Psoas muscle (tissue), 8 donors: Measurements from ENCODE around the gene ANAPC2. TPM values are rescaled to one million over a fixed set of nuclear protein-coding genes. Genes with fewer than 3 reads are reported as not detected.

Source experiments
- ATAC-seq, 4 donors: fragments of 200-7000 bp; cut with Tn5 transposase; one replicate each; pipeline ENCODE4 v1.9.1; 2020; ENCODE audit warnings: moderate library complexity in 3 of 4, mild to moderate bottlenecking in 2 of 4
- DNase-seq, 2 donors: peaks; one replicate each; pipeline ENCODE4 v3.0.0-alpha.2; 2020
- H3K27ac ChIP-seq: fragments of 200-600 bp; one replicate; pipeline ENCODE4 v1.8.0; 2022
- H3K27me3 ChIP-seq, 3 donors: fragments of 200-600 bp in 1 of 3; one replicate each; pipeline versions ENCODE4 v1.6.1 to v1.8.0; 2013 to 2022; ENCODE audit warnings: low read length in 2 of 3, mild to moderate bottlenecking in 2 of 3, moderate library complexity in 1 of 3; ENCODE audit not compliant: insufficient read depth in 3 of 3
- H3K36me3 ChIP-seq, 2 donors: fragments of 200-600 bp in 1 of 2; one replicate each; pipeline versions ENCODE4 v1.6.1 to v1.8.0; 2013 to 2022; ENCODE audit warnings: low read depth in 1 of 2, mild to moderate bottlenecking in 1 of 2, moderate library complexity in 1 of 2; ENCODE audit not compliant: insufficient read depth in 1 of 2
- H3K4me1 ChIP-seq: fragments of 200-600 bp; one replicate; pipeline ENCODE4 v1.8.0; 2022
- H3K4me3 ChIP-seq: fragments of 200-600 bp; one replicate; pipeline ENCODE4 v1.8.0; 2022; ENCODE audit warnings: mild to moderate bottlenecking
- H3K9me3 ChIP-seq: fragments of 200-600 bp; one replicate; pipeline ENCODE4 v1.8.0; 2022
- WGBS, 3 donors: extraction: QIAGEN DNeasy Blood & Tissue Kit; methylation state at CpG; one replicate each; pipeline versions ENCODE4 v1.1.6 to v1.1.7; 2013; 5-methylcytosine and 5-hydroxymethylcytosine counted together
- intact Hi-C, 2 donors: fragments of 100-400 bp; cut with DNase I; formaldehyde crosslinking; loops; one replicate each; pipeline versions ENCODE4 v1.11.0 to v1.14.2; 2022
- polyA plus RNA-seq, 3 donors: library from polyadenylated mRNA; stranded (reverse); fragments of 200-250 nt; gene quantifications; one replicate each; pipeline ENCODE4 v1.2.3, GENCODE V29; 2013
- total RNA-seq, 4 donors: library from RNA; stranded (reverse); fragmentation: NEBNext Ultra II Directional in 2 of 4; extraction: Animal tissue kit (Norgen Biotek cat#: 25700) in 2 of 4; gene quantifications; one replicate each; pipeline versions ENCODE4 v1.2.1 to v1.2.4, GENCODE V29; 2021 to 2023
- TF ChIP-seq, protein P1 (sequence below): fragments of 200-600 bp; IDR thresholded peaks from one replicate; pipeline ENCODE4 v1.8.0; 2022; ENCODE audit warnings: antibody characterized with exemption
- donor health status: healthy with polysubstance abuse.
- donor health status: DM: no; HTN: no; CAD: no; lungs with moderate emphysema.
- donor health status: Bipolar disorder and iron deficiency.
- donor health status: healthy.
- donor health status: DM: yes; HTN: yes; CAD: no.
- donor health status: DM: no; HTN: no; CAD: no.
- donor health status: DM: no; HTN: no; CAD: no.
- donor health status: DM: yes; HTN: yes; CAD: no.

The ANAPC2 gene
- total and polyA plus RNA-seq, 7 donors, result 13.0 to 32.1 (median 22.6) TPM

DNA sequence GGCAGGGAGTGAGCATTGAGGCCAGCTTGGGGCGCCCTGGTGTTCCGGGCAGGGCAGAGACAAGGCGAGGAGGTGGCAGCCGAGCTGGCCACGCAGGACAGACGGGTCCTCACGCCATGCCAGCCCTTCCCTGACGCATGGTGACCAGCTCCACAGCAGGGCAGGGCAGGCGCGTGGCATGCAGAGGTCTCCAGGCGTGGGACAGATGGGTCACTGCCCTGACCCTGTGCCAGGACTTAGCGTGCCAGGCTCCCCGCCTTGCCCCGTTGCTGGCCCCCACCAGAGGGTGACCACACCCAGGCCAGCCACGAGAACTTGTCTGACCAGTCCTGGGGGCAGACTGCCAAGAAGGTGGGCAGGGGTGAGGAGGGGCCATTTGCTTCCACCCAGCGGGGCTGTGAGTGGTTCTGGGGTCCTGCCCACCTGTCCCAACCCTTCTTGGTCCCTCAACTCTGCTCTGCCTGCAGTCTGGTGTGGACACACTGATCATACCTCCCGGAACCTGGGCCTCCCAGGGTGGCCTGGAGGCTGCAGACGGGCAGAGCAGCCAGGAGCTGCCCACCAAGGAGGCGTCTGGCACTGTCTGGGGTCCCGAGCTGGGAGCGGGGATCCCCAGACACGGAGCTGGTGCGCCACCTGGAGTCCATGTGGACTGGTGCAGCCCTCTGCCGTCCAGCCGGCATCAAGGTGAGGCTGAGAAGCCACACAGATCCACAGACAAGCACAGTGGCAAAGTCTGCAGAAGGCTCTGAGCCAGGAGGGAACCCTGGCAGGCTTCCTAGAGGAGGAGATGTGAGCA, 38.9 kb upstream of the ANAPC2 start, which contains the start of gene RNF224:
Gene RNF224 (plus strand): TSS at position 449 of the 799 bp plus-strand sequence. CDS start 834 bp downstream, outside the sequence.
- peaks cover 0 to 32% (median 7%) of the 10 kb centered on the region in 3 donors for H3K27me3 ChIP-seq
- DNase-seq, result peak; percentile 73 to 87
- WGBS, 3 donors, result 12 to 25% (median 18%) methylated on average over 21 to 25 of the region's 25 CpGs
- intact Hi-C loops, result loop anchor here (2.0 to 5.0 kb wide), 3 partner anchors 40 to 108 kb away; partner anchors contain the start of genes ANAPC2 (in 1 of the 2) and SSNA1 (in 1 of the 2)
- H3K4me3 ChIP-seq, result no peak within 1 kb of the TSS
- H3K4me1 ChIP-seq, result peaks cover 11% of the 10 kb centered on the region
- no peak within 1 kb of the TSS for H3K27ac ChIP-seq
- peak in 3 of 4 donors; percentile 28 to 41 (median 35) for ATAC-seq
- TF ChIP-seq, protein P1, sequence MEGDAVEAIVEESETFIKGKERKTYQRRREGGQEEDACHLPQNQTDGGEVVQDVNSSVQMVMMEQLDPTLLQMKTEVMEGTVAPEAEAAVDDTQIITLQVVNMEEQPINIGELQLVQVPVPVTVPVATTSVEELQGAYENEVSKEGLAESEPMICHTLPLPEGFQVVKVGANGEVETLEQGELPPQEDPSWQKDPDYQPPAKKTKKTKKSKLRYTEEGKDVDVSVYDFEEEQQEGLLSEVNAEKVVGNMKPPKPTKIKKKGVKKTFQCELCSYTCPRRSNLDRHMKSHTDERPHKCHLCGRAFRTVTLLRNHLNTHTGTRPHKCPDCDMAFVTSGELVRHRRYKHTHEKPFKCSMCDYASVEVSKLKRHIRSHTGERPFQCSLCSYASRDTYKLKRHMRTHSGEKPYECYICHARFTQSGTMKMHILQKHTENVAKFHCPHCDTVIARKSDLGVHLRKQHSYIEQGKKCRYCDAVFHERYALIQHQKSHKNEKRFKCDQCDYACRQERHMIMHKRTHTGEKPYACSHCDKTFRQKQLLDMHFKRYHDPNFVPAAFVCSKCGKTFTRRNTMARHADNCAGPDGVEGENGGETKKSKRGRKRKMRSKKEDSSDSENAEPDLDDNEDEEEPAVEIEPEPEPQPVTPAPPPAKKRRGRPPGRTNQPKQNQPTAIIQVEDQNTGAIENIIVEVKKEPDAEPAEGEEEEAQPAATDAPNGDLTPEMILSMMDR, result peak; percentile 84
- H3K9me3 ChIP-seq, result no peaks in the 10 kb centered on the region
- no peaks in the 10 kb centered on the region for H3K36me3 ChIP-seq

DNA sequence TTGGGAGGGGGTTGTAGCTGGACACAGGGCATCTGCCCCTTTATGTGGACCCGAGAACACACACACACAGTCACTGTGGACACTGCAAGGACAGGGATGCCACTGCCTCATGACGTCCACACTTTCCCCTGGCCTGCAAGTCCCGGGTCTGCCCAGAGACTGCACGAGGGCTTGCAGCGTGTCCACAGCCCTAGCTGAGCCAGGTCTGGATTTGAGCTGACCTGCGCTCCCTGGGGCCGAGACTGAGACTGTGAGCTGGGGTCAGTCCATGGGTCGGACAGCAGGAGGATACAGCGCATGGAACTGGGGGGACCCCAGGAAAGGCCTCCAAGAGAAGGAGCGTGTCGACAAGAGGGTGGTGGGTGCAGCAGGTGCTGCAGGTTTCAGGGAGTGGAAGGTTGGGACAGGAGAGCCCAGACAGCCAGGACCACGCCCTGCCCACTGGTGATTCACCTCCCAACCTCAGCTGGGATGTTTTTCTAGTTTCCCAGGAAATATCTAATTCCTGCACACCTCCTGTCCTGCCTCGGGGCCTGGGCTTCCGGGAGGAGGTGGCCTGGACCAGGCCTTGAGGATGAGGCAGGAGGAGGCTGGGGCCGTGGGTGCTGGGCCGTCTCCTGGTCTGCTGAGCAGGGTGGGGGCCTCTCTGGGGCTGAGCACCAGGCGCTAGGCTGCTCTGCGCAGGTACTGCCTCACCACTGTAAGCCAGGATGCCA, 38.1 kb upstream of the ANAPC2 start:
- Histone ChIP-seq H3K9me3 (no peaks in the 10 kb centered on the region), H3K4me3 (no peak overlapping the region), H3K27me3 (peaks cover 0 to 32% (median 3%) of the 10 kb centered on the region in 3 donors), H3K4me1 (peaks cover 11% of the 10 kb centered on the region), H3K36me3 (no peaks in the 10 kb centered on the region), H3K27ac (no peak overlapping the region)
- TF ChIP-seq, protein P1, result no peak
- DNase-seq (no peak), ATAC-seq (no peak)
- intact Hi-C loops, result loop anchor here (2.0 to 5.0 kb wide), 3 partner anchors 39 to 108 kb away; partner anchors contain the start of genes ANAPC2 (in 1 of the 2) and SSNA1 (in 1 of the 2)
- WGBS, 3 donors, result 67 to 69% (median 68%) methylated on average over 17 to 18 of the region's 18 CpGs

DNA sequence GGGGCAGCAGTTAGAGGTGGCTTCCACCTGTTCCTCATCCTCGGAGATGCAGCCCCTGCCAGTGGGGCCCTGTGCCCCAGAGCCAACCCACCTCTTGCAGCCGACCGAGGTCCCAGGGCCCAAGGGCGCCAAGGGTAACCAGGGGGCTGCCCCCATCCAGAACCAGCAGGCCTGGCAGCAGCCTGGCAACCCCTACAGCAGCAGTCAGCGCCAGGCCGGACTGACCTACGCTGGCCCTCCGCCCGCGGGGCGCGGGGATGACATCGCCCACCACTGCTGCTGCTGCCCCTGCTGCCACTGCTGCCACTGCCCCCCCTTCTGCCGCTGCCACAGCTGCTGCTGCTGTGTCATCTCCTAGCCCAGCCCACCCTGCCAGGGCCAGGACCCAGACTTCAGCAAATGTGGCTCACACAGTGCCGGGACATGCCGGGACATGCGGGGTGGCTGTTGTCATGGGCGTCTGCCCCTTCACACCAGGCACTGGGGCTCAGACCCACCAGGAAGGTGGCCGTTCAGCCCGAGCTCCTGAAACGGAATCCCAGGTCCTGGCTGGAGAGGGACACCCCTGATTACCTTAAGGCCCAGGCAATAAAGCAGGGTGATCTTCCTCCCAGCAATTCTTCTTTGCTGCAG, 37.5 kb upstream of the ANAPC2 start:
- Histone ChIP-seq H3K9me3 (no peaks in the 10 kb centered on the region), H3K27me3 (peaks cover 0 to 32% (median 0%) of the 10 kb centered on the region in 3 donors), H3K27ac (no peak overlapping the region), H3K4me3 (no peak overlapping the region), H3K4me1 (peaks cover 11% of the 10 kb centered on the region), H3K36me3 (no peaks in the 10 kb centered on the region)
- 47 to 55% (median 48%) methylated on average over 13 to 21 of the region's 21 CpGs for WGBS, 3 donors
- DNase-seq (no peak), ATAC-seq (no peak)
- intact Hi-C loops, result loop anchor here (2.0 to 5.0 kb wide), 3 partner anchors 39 to 107 kb away; partner anchors contain the start of genes ANAPC2 (in 1 of the 2) and SSNA1 (in 1 of the 2)
- TF ChIP-seq, protein P1, result no peak

DNA sequence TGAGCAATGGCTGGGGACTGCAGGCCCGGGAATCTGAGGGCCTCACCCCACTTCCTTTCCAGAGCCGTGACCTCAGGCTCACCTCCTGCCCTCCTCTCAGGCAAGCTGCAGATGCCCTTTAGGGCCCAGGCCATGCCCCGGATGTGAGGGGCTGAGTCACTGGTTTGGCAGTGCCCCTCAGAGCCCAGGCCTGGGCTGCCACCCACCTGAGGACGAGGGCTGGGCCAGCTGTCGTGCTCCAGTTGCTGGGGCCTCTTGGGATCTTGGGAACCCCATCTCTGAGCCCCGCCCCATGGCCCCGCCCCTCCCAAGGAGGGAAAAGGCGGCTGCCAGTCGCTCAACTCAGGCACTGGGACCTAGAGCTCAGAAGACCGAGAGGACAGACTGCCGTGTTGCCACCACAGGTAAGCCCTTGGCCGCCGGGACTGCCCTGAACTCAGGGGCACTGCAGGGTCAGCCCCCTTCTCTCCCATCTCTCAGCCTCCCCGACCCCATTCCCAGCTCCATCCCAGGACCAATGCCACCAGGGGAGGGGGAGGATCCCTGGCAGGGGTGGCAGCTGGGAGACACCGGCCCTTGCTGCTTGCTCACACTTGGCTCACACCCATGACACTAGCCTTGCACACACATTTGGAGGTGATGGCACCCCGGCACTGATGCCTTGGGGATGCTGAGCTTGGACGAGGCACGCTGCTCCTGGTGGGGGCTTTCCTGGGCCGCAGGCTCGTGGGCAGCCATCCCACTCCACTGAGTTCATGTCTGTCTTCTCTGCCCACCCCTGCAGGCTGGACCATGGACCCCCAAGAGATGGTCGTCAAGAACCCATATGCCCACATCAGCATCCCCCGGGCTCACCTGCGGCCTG, 36.7 kb upstream of the ANAPC2 start, which contains the start of gene CYSRT1:
Gene CYSRT1 (plus strand): TSS at position 345 of the 865 bp plus-strand sequence. CDS start 448 bp downstream, at position 793.
- H3K4me1 ChIP-seq, result peaks cover 11% of the 10 kb centered on the region
- peaks cover 0 to 28% (median 0%) of the 10 kb centered on the region in 3 donors for H3K27me3 ChIP-seq
- TF ChIP-seq, protein P1, result no peak
- WGBS, 3 donors, result 42 to 53% (median 45%) methylated on average over 23 of the region's 23 CpGs
- ATAC-seq (no peak), DNase-seq (no peak)
- intact Hi-C loops, result loop anchor here in 1 of 2 donors (5.0 kb wide), 1 partner anchor 38 kb away; the partner anchor contains the start of genes ANAPC2 and SSNA1
- peak within 1 kb of the TSS; percentile 83 for H3K27ac ChIP-seq
- no peaks in the 10 kb centered on the region for H3K9me3 ChIP-seq
- no peaks in the 10 kb centered on the region for H3K36me3 ChIP-seq
- peak within 1 kb of the TSS; percentile 76 for H3K4me3 ChIP-seq
